Activated B cell treated with CpG ODN at 0.5 μM for 24 hours (primary cell): ENCODE data around the gene C16orf74. TPM values are rescaled to one million over a fixed set of nuclear protein-coding genes. Genes with fewer than 3 reads are reported as not detected.

Experiments used
- ATAC-seq: fragments of 200-7000 bp; cut with Tn5 transposase; one replicate; pipeline ENCODE4 v1.10.0; 2021; ENCODE audit warnings: low read depth, mild to moderate bottlenecking, moderate library complexity
- CTCF ChIA-PET: fragments of 350-600 bp; sonication (Branson Sonifier 250); formaldehyde crosslinking; loops from one replicate; lab custom pipeline; 2021; ENCODE audit warnings: antibody characterized with exemption; lab: Charles Lee
- POLR2A ChIA-PET: fragments of 350-600 bp; sonication (Branson Sonifier 250); formaldehyde crosslinking; loops from one replicate; lab custom pipeline; 2021; ENCODE audit warnings: antibody characterized with exemption; lab: Charles Lee
- DNase-seq: peaks from one replicate; pipeline ENCODE4 v3.0.0; 2022
- H3K27ac Mint-ChIP-seq: one replicate; pipeline ENCODE4 v1.8.0; 2020; ENCODE audit warnings: mixed read lengths
- H3K27me3 Mint-ChIP-seq: one replicate; pipeline ENCODE4 v1.8.0; 2021; ENCODE audit warnings: mixed read lengths
- H3K36me3 Mint-ChIP-seq: one replicate; pipeline ENCODE4 v1.8.0; 2021; ENCODE audit warnings: low read depth, mixed read lengths
- H3K4me1 Mint-ChIP-seq: one replicate; pipeline ENCODE4 v1.8.0; 2021; ENCODE audit warnings: mixed read lengths
- H3K4me3 Mint-ChIP-seq: one replicate; pipeline ENCODE4 v1.8.0; 2020; ENCODE audit warnings: mild to moderate bottlenecking, mixed read lengths
- H3K9me3 Mint-ChIP-seq: one replicate; pipeline ENCODE4 v1.8.0; 2020; ENCODE audit warnings: mixed read lengths
- CTCF ChIP-seq: fragments of 200-600 bp; IDR thresholded peaks from one replicate; pipeline ENCODE4 v1.8.0; 2022; ENCODE audit warnings: antibody characterized with exemption, mild to moderate bottlenecking
- intact Hi-C: fragments of 100-400 bp; cut with micrococcal nuclease; formaldehyde crosslinking; loops from one replicate; pipeline ENCODE4 v1.15.1; 2024
- total RNA-seq: library from RNA; stranded (reverse); gene quantifications from 2 replicates; pipeline ENCODE4 v1.2.3, GENCODE V29; 2022

C16orf74 gene
- total RNA-seq, 1 donor from 2014 or later = 18.3 TPM

DNA sequence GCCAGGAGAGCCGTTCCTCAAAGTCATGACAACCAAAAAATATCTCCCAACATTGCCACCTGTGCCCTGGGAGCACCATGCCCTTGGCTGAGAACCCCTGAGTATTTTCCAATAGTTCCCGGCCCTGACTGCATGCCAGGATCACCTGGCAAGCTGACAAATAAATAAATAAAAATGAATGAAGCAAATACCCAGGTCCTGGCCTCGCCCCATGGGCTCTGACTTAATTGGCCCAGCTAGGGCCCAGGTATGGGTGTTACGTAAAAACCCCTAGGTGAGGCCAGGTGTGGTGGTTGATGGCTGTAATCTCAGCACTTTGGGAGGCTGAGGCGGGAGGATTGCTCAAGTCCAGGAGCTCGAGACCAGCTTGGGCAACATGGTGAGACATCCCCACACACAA, 2.7 kb upstream of the C16orf74 start:
- H3K4me1 Mint-ChIP-seq = peaks cover 84% of the 10 kb centered on the region
- peak overlapping the region; percentile 100 for H3K27ac Mint-ChIP-seq
- no peaks in the 10 kb centered on the region for H3K9me3 Mint-ChIP-seq
- intact Hi-C loops = loop anchor here (5.0 to 10.0 kb wide), 4 partner anchors 726 to 1741 kb away; partner anchors contain the start of genes FBXO31, KIAA0513 and ZCCHC14
- no peaks in the 10 kb centered on the region for H3K27me3 Mint-ChIP-seq
- H3K4me3 Mint-ChIP-seq = no peak overlapping the region
- no peak for DNase-seq
- no peak for ATAC-seq
- H3K36me3 Mint-ChIP-seq = peaks cover 3% of the 10 kb centered on the region
- TF ChIP-seq CTCF = no peak
- CTCF ChIA-PET = interaction anchor here (0.9 to 1.5 kb wide), 2 partner anchors 68 to 78 kb away, joined by 3 to 4 read pairs; no protein-coding TSS in a partner anchor
- POLR2A ChIA-PET = interaction anchor here (0.5 to 3.2 kb wide), 10 partner anchors 9 to 199 kb away, joined by 3 to 16 read pairs (median 6); no protein-coding TSS in a partner anchor

GRCh38 chr16:85752511-85753420, 1.9 kb upstream of the C16orf74 start:
- H3K4me1 Mint-ChIP-seq = peaks cover 82% of the 10 kb centered on the region
- H3K9me3 Mint-ChIP-seq = no peaks in the 10 kb centered on the region
- peaks cover 4% of the 10 kb centered on the region for H3K36me3 Mint-ChIP-seq
- H3K27ac Mint-ChIP-seq = peak overlapping the region; percentile 100
- H3K4me3 Mint-ChIP-seq = peak overlapping the region; percentile 57
- CTCF ChIA-PET = interaction anchor here (1.5 kb wide), 1 partner anchor 34 kb away, joined by 7 read pairs; no protein-coding TSS in a partner anchor
- ATAC-seq (no peak), DNase-seq (peak; percentile 49)
- intact Hi-C loops = loop anchor here (5.0 to 10.0 kb wide), 4 partner anchors 725 to 1742 kb away; partner anchors contain the start of genes FBXO31, KIAA0513 and ZCCHC14
- POLR2A ChIA-PET = interaction anchor here (1.1 to 3.2 kb wide), 7 partner anchors 9 to 199 kb away, joined by 3 to 16 read pairs (median 4); partner anchors contain the start of genes COX4I1 and EMC8
- H3K27me3 Mint-ChIP-seq = no peaks in the 10 kb centered on the region
- TF ChIP-seq CTCF = no peak

- ATAC-seq = no peak
- intact Hi-C loops = loop anchor here (5.0 to 10.0 kb wide), 4 partner anchors 725 to 1743 kb away; partner anchors contain the start of genes FBXO31, KIAA0513 and ZCCHC14
Measured at GRCh38 chr16:85751698-85752501, 1.0 kb upstream of the C16orf74 start.

More at GRCh38 chr16:85751698-85752501, 1.0 kb upstream of the C16orf74 start:
- CTCF ChIA-PET = interaction anchor here (1.5 kb wide), 1 partner anchor 33 kb away, joined by 7 read pairs; no protein-coding TSS in a partner anchor
- H3K4me1 Mint-ChIP-seq = peaks cover 82% of the 10 kb centered on the region
- no peak for TF ChIP-seq CTCF
- POLR2A ChIA-PET = interaction anchor here (0.7 to 3.2 kb wide), 7 partner anchors 10 to 198 kb away, joined by 3 to 16 read pairs (median 4); partner anchors contain the start of genes COX4I1 and EMC8
- H3K4me3 Mint-ChIP-seq = peak overlapping the region; percentile 67
- DNase-seq = peak; percentile 42
- H3K36me3 Mint-ChIP-seq = peaks cover 4% of the 10 kb centered on the region
- peak overlapping the region; percentile 100 for H3K27ac Mint-ChIP-seq
- H3K9me3 Mint-ChIP-seq = no peaks in the 10 kb centered on the region
- H3K27me3 Mint-ChIP-seq = no peaks in the 10 kb centered on the region
